Astrocyte of the cerebellum (primary cell): ENCODE data around the gene NEIL3.

Experiments
- DNase-seq: peaks from one replicate; pipeline ENCODE4 v3.0.0-alpha.2; 2011; ENCODE audit warnings: low read depth
- H3K4me3 ChIP-seq: 2 replicates; pipeline ENCODE4 v1.5.1; 2011; ENCODE audit warnings: mild to moderate bottlenecking, low read depth, low read length, moderate library complexity
- CTCF ChIP-seq: IDR thresholded peaks from 2 replicates; pipeline ENCODE4 v1.5.1; 2012; ENCODE audit warnings: low read length, low read depth, moderate library complexity, mild to moderate bottlenecking; ENCODE audit errors: missing control alignments
- in situ Hi-C: cut with HindIII; loops from 2 replicates; pipeline ENCODE4 v1.10.0; 2017; ENCODE audit warnings: low sequenced_read_pairs

The NEIL3 gene

DNA sequence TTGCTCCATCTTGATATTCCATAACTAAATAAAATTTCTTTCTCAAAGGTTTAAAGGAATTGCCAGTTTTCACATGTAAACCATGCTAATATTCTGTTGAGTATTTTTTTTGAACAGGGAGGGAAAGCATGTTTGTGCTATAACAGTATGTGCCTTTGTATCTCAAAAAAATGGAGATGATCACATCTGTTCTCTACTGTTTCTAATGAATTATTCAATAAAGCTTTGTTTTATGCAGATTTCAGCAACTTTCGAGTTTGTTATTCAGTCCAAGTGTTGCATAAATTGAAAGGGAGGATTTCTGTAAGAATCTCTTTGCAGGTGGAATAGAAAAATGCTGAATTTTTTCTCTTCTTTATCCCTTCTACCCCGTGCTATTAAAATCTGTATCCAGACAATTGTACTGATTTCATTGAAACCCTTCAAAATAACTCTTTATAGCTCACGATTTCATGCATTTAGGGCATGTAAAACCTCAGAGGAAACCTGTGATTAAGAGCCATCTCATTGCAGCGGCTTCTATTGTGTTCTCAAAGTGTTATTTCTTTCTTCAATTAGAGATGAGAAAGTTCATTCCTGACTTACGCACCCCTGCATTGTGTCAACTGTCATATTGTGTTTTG, 42.1 kb downstream of the NEIL3 start:
- in situ Hi-C loops: no loop called here

GRCh38 chr4:177356206-177356605, 46.5 kb downstream of the NEIL3 start:
- in situ Hi-C loops: no loop called here
- DNase-seq: no peak
- TF ChIP-seq CTCF: no peak
- H3K4me3 ChIP-seq: no peak overlapping the region

More for the DNA sequence above, 42.1 kb downstream of the NEIL3 start:
- no peak for TF ChIP-seq CTCF
- no peak overlapping the region for H3K4me3 ChIP-seq
- no peak for DNase-seq

DNA sequence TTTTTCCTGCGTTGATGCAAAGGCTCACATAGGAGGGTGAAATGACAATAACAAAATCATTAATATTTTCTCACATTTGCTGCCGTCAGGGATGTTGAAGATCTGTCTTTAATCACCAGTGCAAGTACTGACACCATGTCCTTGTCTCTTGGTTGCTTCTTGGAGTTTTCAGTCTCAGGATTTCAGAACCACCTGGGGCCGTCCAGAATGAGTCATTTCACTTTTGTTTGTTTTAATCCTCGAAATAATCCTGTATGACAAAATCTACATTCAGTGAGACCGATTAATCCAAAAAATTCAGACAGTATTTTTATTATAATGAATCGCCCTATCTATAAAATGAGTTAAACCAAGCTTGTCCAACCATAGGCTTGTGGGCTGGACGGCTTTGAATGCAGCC, 47.2 kb downstream of the NEIL3 start:
- DNase-seq: no peak
- no peak for TF ChIP-seq CTCF
- H3K4me3 ChIP-seq: no peak overlapping the region
- in situ Hi-C loops: no loop called here

- in situ Hi-C loops: no loop called here
- TF ChIP-seq CTCF: peak; percentile 51
- DNase-seq: no peak
These were observed 57.7 kb downstream of the NEIL3 start for GRCh38 chr4:177367336-177367735.

GRCh38 chr4:177369372-177369771, 59.7 kb downstream of the NEIL3 start:
- no peak overlapping the region for H3K4me3 ChIP-seq
- peak; percentile 39 for DNase-seq
- in situ Hi-C loops: no loop called here
- no peak for TF ChIP-seq CTCF

More at GRCh38 chr4:177367336-177367735, 57.7 kb downstream of the NEIL3 start:
- H3K4me3 ChIP-seq: no peak overlapping the region

DNA sequence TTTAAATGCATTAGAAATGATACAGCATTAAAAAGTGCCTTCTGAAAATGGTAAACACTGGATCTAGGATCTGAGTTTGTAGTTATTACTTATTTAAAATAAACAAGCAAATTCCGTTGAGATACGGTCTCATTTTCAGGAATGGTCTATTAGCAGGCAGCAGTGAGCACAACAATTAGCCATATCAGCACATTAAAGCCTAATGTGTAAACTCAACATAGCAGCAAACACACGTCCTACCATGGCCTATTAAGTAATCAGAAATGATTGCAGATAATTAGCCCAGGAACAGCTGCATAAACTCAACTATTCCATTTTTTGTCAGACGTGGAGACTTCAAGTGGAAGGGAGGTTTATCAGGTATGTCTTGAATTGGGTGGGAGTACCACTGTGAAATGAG, 61.8 kb downstream of the NEIL3 start:
- no peak overlapping the region for H3K4me3 ChIP-seq
- TF ChIP-seq CTCF: no peak
- DNase-seq: no peak
- in situ Hi-C loops: no loop called here
